Neural progenitor cell (in vitro differentiated cells): ENCODE results near the gene PGAP3.

Experiments used
- CTCF ChIP-seq: fragments of 200-600 bp; sonication (generic); IDR thresholded peaks from 2 replicates; pipeline ENCODE4 v1.5.1; 2017; ENCODE audit warnings: antibody characterized with exemption, mild to moderate bottlenecking
- EZH2 ChIP-seq: fragments of 200-600 bp; sonication (generic); IDR thresholded peaks from 2 replicates; pipeline ENCODE4 v1.6.1; 2017; ENCODE audit warnings: antibody characterized with exemption, mild to moderate bottlenecking, moderate library complexity
- EZH2phosphoT487 ChIP-seq: fragments of 200-600 bp; sonication (generic); IDR thresholded peaks from 2 replicates; pipeline ENCODE4 v1.6.1; 2017; ENCODE audit warnings: antibody characterized with exemption

- TF ChIP-seq CTCF (no peak), EZH2 (no peak), EZH2phosphoT487 (no peak)
Observed at GRCh38 chr17:39736319-39737165, 48.7 kb upstream of the PGAP3 start.
